Cardiac muscle cell (in vitro differentiated cells and primary cell): ENCODE measurements around the gene SPPL3. TPM values are rescaled to one million over a fixed set of nuclear protein-coding genes. Genes with fewer than 3 reads are reported as not detected.
A peak's percentile ranks its signal among the peaks of the same experiment; 100 is the strongest.
"Not testable (repeated sequence)": the region's sequence is repeated elsewhere in the genome, so short reads cannot be mapped to it uniquely, and the experiment has no call there.

Experiments used
- DNase-seq, 2 donors: peaks; one replicate each; pipeline versions ENCODE4 v3.0.0 to v3.0.0-alpha.2; 2010 to 2017; ENCODE audit warnings: low read depth in 1 of 2, low spot score in 1 of 2
- H3K27ac ChIP-seq: fragments of 200-600 bp; sonication (generic); 2 replicates; pipeline ENCODE4 v1.5.1; 2016
- H3K27me3 ChIP-seq: fragments of 200-600 bp; sonication (generic); 2 replicates; pipeline ENCODE4 v1.6.0; 2016; ENCODE audit warnings: control low read depth
- H3K36me3 ChIP-seq: fragments of 200-600 bp; sonication (generic); 2 replicates; pipeline ENCODE4 v1.5.1; 2016; ENCODE audit warnings: control low read depth
- H3K4me1 ChIP-seq: fragments of 200-600 bp; sonication (generic); 2 replicates; pipeline ENCODE4 v1.8.1; 2017; ENCODE audit warnings: low read depth, mild to moderate bottlenecking, mixed run types
- H3K4me3 ChIP-seq: fragments of 200-600 bp; sonication (generic); 2 replicates; pipeline ENCODE4 v1.5.1; 2016; ENCODE audit warnings: mild to moderate bottlenecking
- H3K9me3 ChIP-seq: fragments of 200-600 bp; sonication (generic); 2 replicates; pipeline ENCODE4 v1.5.1; 2017; ENCODE audit warnings: low read depth, mild to moderate bottlenecking, control low read depth
- CTCF ChIP-seq: IDR thresholded peaks from 2 replicates; pipeline ENCODE4 v1.5.1; 2012; ENCODE audit warnings: low read depth, mild to moderate bottlenecking, low read length
- polyA plus RNA-seq: library from polyadenylated mRNA; unstranded; fragments of >200 nt; fragmentation: Nextera tagmentation; extraction: Ambion mirVana; gene quantifications from 2 replicates; pipeline ENCODE4 v1.2.1, GENCODE V29; 2016
- total RNA-seq: library from RNA; depleted of rRNA; stranded (reverse); fragments of >200 nt; gene quantifications from 2 replicates; pipeline ENCODE4 v1.2.3, GENCODE V29; 2016

Gene SPPL3, protein sequence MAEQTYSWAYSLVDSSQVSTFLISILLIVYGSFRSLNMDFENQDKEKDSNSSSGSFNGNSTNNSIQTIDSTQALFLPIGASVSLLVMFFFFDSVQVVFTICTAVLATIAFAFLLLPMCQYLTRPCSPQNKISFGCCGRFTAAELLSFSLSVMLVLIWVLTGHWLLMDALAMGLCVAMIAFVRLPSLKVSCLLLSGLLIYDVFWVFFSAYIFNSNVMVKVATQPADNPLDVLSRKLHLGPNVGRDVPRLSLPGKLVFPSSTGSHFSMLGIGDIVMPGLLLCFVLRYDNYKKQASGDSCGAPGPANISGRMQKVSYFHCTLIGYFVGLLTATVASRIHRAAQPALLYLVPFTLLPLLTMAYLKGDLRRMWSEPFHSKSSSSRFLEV
- 23.2 and 26.9 TPM in 2 replicates for total RNA-seq
- 111 and 121 TPM in 2 replicates for polyA plus RNA-seq

DNA sequence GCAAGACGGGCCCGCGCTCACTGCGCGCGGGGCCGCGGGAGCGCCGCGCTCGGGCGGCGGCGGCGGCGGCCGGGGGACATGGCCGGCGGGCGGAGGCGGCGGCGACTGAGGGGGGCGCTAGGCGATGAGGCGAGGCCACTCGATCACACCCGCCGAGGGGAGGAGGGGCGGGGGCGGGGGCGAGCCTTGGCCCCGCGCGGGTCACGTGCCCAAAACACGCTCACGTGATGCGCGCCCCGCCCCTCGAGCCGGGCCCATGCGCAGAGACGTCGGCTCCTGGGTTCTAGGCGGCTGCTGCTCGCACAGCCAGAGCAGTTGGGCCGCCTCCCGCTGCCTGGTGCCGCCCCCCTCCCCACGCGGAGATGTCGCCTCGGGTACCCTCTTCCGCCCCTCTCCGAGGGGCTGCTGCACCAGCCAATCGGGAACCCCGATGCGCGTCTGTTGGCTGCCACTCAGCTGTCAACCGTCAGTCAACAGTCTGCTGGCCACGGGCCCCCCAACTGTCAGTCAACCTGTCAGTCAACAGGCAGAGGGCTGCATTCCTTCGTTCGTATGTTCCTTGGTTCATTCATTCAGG, at the start of gene SPPL3:
SPPL3 (minus strand) TSS at position 162 of the 577 bp plus-strand sequence. CDS start 491 bp downstream, outside the sequence.
- Histone ChIP-seq H3K4me1 (peaks cover 14% of the 10 kb centered on the region), H3K27ac (peak within 1 kb of the TSS; percentile 88), H3K9me3 (no peaks in the 10 kb centered on the region), H3K4me3 (peak within 1 kb of the TSS; percentile 93), H3K36me3 (no peaks in the 10 kb centered on the region), H3K27me3 (no peaks in the 10 kb centered on the region)
- peak; percentile 93 to 96 for DNase-seq
- no peak for TF ChIP-seq CTCF

DNA sequence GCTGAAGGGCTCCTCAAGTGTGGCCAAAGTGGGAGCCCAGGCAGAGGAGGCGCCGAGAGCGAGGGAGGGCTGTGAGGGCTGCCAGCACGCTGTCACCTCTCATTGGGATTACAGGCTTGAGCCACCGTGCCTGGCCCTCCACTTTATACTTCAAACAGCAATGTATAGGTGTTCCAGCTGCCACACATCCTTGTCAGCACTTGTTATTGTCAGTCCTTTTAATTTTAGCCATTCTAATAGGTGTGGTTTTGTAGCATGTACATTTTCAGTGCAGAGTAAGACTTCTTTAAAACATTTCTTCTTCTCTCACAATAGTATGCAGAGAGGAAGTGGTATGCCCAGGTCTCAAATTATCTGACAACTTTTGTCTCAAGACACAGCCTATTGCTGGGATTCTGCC, 46.6 kb upstream of the SPPL3 start:
- no peaks in the 10 kb centered on the region for H3K9me3 ChIP-seq
- H3K27me3 ChIP-seq: no peaks in the 10 kb centered on the region
- no peak for TF ChIP-seq CTCF
- no peaks in the 10 kb centered on the region for H3K4me1 ChIP-seq
- DNase-seq: no peak
- no peaks in the 10 kb centered on the region for H3K36me3 ChIP-seq
- no peak overlapping the region for H3K4me3 ChIP-seq
- no peak overlapping the region for H3K27ac ChIP-seq

DNA sequence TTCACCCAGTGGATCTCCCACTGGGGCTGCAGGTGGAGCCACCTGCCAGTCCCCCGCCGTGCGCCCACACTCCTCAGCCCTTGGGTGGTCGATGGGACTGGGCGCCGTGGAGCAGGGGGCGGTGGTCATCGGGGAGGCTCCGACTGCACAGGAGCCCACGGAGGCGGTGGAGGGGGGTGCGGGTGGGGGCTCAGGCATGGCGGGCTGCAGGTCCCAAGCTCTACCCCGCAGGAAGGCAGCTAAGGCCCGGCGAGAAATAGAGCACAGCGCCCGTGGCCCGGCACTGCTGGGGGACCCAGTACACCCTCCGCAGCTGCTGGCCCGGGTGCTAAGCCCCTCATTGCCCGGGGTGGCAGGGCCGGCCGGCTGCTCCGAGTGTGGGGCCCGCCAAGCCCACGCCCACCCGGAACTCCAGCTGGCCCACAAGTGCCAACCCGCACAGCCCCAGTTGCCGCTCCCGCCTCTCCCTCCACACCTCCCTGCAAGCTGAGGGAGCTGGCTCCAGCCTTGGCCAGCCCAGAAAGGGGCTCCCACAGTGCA, 46.2 kb upstream of the SPPL3 start:
- H3K27me3 ChIP-seq, DNase-seq, H3K9me3 ChIP-seq, H3K4me1 ChIP-seq, H3K4me3 ChIP-seq, H3K27ac ChIP-seq, H3K36me3 ChIP-seq: not testable (repeated sequence)

DNA sequence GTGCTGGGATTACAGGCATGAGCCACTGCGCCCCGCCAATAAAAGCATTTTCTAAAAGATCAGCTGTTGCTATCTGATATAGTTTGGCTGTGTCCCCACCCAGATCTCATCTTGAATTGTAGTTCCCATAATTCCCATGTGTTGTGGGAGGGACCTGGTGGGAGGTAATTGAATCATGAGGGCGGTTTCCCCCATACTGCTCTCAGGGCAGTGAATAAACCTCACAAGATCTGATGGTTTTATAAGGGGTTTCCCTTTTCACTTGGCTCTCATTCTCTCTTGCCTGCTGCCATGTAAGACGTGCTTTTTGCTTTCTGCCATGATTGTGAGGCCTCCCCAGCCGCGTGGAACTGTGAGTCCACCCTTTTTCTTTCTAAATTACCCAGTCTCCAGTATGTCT, 41.4 kb upstream of the SPPL3 start:
- DNase-seq, H3K4me3 ChIP-seq: not testable (repeated sequence)

GRCh38 chr12:120944645-120945217, 40.6 kb upstream of the SPPL3 start:
- Histone ChIP-seq H3K27me3 (no peaks in the 10 kb centered on the region), H3K27ac (no peak overlapping the region), H3K36me3 (no peaks in the 10 kb centered on the region), H3K4me1 (no peaks in the 10 kb centered on the region), H3K4me3 (no peak overlapping the region), H3K9me3 (no peaks in the 10 kb centered on the region)
- DNase-seq: peak; percentile 60 to 62
- TF ChIP-seq CTCF: peak; percentile 87

More for the DNA sequence above, 41.4 kb upstream of the SPPL3 start:
- H3K9me3 ChIP-seq, H3K4me1 ChIP-seq, H3K27ac ChIP-seq, H3K27me3 ChIP-seq, H3K36me3 ChIP-seq: not testable (repeated sequence)

GRCh38 chr12:120943482-120943881, 39.3 kb upstream of the SPPL3 start:
- Histone ChIP-seq H3K27ac (no peak overlapping the region), H3K9me3 (no peaks in the 10 kb centered on the region), H3K27me3 (no peaks in the 10 kb centered on the region), H3K4me1 (no peaks in the 10 kb centered on the region), H3K36me3 (no peaks in the 10 kb centered on the region), H3K4me3 (no peak overlapping the region)
- TF ChIP-seq CTCF: no peak
- no peak for DNase-seq
